ENCODE results near the gene MED26.
A peak's percentile ranks its signal among the peaks of the same experiment; 100 is the strongest.

The MED26 gene

GRCh38 chr19:16614941-16615340, 13.1 kb downstream of the MED26 start:
- no peak for DNase-seq

GRCh38 chr19:16613841-16614240, 14.2 kb downstream of the MED26 start:
- no peak for DNase-seq

GRCh38 chr19:16612636-16613035, 15.4 kb downstream of the MED26 start:
- DNase-seq, result no peak

GRCh38 chr19:16611121-16611520, 16.9 kb downstream of the MED26 start:
- no peak for DNase-seq

GRCh38 chr19:16609511-16610200, 18.3 kb downstream of the MED26 start:
- DNase-seq, result no peak

GRCh38 chr19:16608290-16608739, 19.7 kb downstream of the MED26 start:
- DNase-seq, result peak in 2 of 58 donors; percentile 27 to 54

GRCh38 chr19:16607819-16608218, 20.2 kb downstream of the MED26 start:
- peak in 3 of 58 donors; percentile 9 to 27 (median 19) for DNase-seq

- peak in 4 of 58 donors; percentile 11 to 17 (median 16) for DNase-seq
Observed at GRCh38 chr19:16605553-16605994, 22.4 kb downstream of the MED26 start.

- DNase-seq, result no peak
Observed at GRCh38 chr19:16605115-16605514, 22.9 kb downstream of the MED26 start.

GRCh38 chr19:16604615-16605014, 23.4 kb downstream of the MED26 start:
- DNase-seq, result no peak

GRCh38 chr19:16603090-16603489, 24.9 kb downstream of the MED26 start:
- no peak for DNase-seq

- DNase-seq, result no peak
Observed at GRCh38 chr19:16601378-16602052, 26.5 kb downstream of the MED26 start.

GRCh38 chr19:16600824-16601223, 27.2 kb downstream of the MED26 start:
- DNase-seq, result no peak

- no peak for DNase-seq
Observed at GRCh38 chr19:16599655-16600346, 28.2 kb downstream of the MED26 start.

- DNase-seq, result no peak
Observed at GRCh38 chr19:16598848-16599247, 29.2 kb downstream of the MED26 start.

GRCh38 chr19:16596399-16596798, 31.6 kb downstream of the MED26 start:
- no peak for DNase-seq

- no peak for DNase-seq
Observed at GRCh38 chr19:16595097-16595496, 32.9 kb downstream of the MED26 start.

GRCh38 chr19:16594681-16595091, 33.3 kb downstream of the MED26 start:
- DNase-seq, result peak in 1 of 58 donors; percentile 2

- no peak for DNase-seq
Observed at GRCh38 chr19:16594131-16594586, 33.8 kb downstream of the MED26 start.

- DNase-seq, result no peak
Observed at GRCh38 chr19:16593181-16593580, 34.8 kb downstream of the MED26 start.

GRCh38 chr19:16591803-16592556, 36.0 kb downstream of the MED26 start:
- DNase-seq, result no peak

Data from anterior cingulate cortex (tissue), 58 donors.